Measurements from ENCODE around the gene SMYD5. TPM values are rescaled to one million over a fixed set of nuclear protein-coding genes. Genes with fewer than 3 reads are reported as not detected.

SMYD5 gene
- total RNA-seq, 4 donors from 2014 or later, result 5.6 to 22.1 (median 17.6) TPM

DNA sequence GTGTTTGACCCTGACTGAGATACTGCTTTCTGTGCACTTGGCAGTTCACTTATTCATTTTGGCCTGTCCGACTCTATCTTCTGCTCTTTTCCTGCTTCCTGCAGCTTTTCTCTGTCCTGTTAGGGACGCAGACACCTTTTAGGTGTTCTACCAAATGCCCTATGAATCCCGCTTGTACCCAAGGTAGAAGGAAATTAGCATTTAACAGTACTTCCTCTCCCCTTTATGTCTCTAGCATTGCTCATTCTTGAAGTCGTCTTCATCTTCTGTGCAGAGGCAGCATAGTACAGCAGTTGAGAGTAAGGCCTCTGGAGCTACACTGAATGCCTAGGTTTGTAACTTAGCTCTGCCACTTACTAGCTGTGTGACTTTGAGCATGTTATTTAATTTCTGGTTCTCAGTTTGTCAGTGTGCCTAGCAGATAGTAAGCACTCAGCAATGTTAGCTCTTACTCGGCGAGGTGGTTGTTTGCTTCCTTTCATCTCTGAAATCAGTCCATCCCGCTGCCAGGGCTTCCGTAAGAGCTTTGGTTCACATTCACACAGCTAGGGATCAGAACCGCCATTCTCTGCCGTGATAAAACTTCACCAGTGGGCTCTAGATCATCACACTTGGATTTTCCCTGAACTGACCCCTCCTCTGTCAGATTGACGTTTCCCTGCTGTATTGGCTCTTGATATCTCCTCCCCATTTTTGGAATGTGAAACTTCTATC, 21.4 kb downstream of the SMYD5 start:
- Histone ChIP-seq H3K9me3 (no peaks in the 10 kb centered on the region), H3K27ac (peak overlapping the region in 3 of 4 donors; percentile 91 to 95 (median 95)), H3K4me3 (peak overlapping the region; percentile 76 to 91 (median 84)), H3K4me1 (peaks cover 12 to 69% (median 19%) of the 10 kb centered on the region in 3 donors), H3K27me3 (no peaks in the 10 kb centered on the region), H3K36me3 (peaks cover 0 to 30% (median 0%) of the 10 kb centered on the region in 3 donors)
- intact Hi-C loops (cut with DNase I), result no loop called here
- TF ChIP-seq CTCF (IDR thresholded peaks at IDR 0.05), result no peak
- WGBS, 2 donors, result 55 to 63% methylated on average over 11 of the region's 11 CpGs
- DNase-seq, result no peak

DNA sequence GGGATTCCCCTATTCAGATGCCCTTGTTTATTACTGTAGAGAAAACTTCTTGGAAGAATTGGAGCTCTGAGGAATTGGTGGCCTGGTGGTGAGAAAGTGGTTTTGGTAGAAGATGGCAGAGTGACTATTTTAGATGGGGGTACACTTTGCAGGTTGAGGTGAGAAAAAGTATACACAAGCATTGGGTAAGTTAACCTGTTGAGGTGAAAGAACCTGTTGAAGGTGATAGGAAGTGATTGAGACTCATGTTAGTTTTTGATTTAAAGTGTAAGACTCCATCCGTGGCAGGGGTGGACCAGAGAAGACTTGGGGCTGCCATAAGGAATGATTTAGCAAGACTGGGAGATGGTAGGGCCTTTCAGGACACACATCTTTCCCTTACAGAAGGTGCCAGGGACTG, 23.1 kb downstream of the SMYD5 start:
- no peak for DNase-seq
- WGBS, 2 donors, result 44 to 55% methylated on average over 1 of the region's 1 CpG
- TF ChIP-seq CTCF (IDR thresholded peaks at IDR 0.05), result no peak
- TF ChIP-seq POLR2A (IDR thresholded peaks at IDR 0.05), result no peak
- no peak overlapping the region for H3K4me3 ChIP-seq
- H3K4me1 ChIP-seq, result peaks cover 12 to 65% (median 19%) of the 10 kb centered on the region in 3 donors
- intact Hi-C loops (cut with DNase I), result no loop called here
- no peaks in the 10 kb centered on the region for H3K9me3 ChIP-seq
- no peak overlapping the region for H3K27ac ChIP-seq
- peaks cover 0 to 47% (median 0%) of the 10 kb centered on the region in 3 donors for H3K36me3 ChIP-seq
- H3K27me3 ChIP-seq, result no peaks in the 10 kb centered on the region

DNA sequence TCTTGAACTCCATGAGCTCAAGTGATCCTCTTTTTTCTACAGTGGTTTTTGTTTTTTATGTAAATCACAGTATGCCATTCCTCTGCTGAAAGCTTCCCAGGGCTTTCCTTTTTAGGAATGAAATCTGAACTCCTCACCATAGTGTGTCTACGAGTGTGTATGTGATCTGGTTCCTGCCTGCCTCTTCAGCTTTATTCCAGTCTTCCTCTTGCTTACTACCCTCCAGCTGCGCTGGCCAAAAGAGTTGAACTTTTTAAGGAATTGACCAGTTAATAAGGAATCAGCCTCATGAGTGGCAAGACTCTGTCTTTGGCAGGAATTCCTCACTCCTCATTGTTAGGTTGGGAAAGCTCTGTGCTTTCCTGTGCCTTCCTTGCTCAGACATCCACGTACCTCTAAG, 24.1 kb downstream of the SMYD5 start:
- 84 to 88% methylated on average over 3 of the region's 3 CpGs for WGBS, 2 donors
- H3K9me3 ChIP-seq, result no peaks in the 10 kb centered on the region
- peaks cover 6 to 66% (median 15%) of the 10 kb centered on the region in 3 donors for H3K4me1 ChIP-seq
- intact Hi-C loops (cut with DNase I), result no loop called here
- no peaks in the 10 kb centered on the region for H3K27me3 ChIP-seq
- no peak for DNase-seq
- TF ChIP-seq POLR2A (IDR thresholded peaks at IDR 0.05), result no peak
- TF ChIP-seq CTCF (IDR thresholded peaks at IDR 0.05), result no peak
- peaks cover 0 to 57% (median 6%) of the 10 kb centered on the region in 3 donors for H3K36me3 ChIP-seq
- H3K4me3 ChIP-seq, result no peak overlapping the region
- no peak overlapping the region for H3K27ac ChIP-seq

DNA sequence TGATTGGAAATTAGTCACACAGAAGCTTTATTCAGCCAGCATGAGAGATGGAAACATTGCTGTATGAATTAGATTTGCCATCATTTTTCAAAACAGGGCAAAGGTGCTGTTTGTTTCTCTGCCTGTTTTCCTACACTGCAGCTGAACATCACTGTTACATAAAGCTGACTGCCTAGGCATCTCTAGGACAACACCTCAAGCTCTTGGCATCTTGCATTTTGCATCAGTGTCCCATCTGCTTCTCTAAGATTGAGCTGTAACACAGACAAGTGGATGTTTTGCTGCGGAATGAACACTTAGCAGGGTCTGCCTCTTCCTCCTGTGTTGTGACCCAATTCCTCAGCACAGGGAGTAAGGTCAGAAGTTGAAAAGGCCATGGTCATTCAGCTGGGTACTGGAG, 24.9 kb downstream of the SMYD5 start:
- Histone ChIP-seq H3K4me3 (no peak overlapping the region), H3K4me1 (peaks cover 6 to 74% (median 18%) of the 10 kb centered on the region in 3 donors), H3K27me3 (no peaks in the 10 kb centered on the region), H3K9me3 (no peaks in the 10 kb centered on the region), H3K27ac (no peak overlapping the region), H3K36me3 (peaks cover 0 to 65% (median 7%) of the 10 kb centered on the region in 3 donors)
- 83 to 100% methylated on average over 1 of the region's 1 CpG for WGBS, 2 donors
- TF ChIP-seq CTCF (IDR thresholded peaks at IDR 0.05), result no peak
- TF ChIP-seq POLR2A (IDR thresholded peaks at IDR 0.05), result no peak
- intact Hi-C loops (cut with DNase I), result no loop called here
- no peak for DNase-seq

- H3K27ac ChIP-seq, result no peak overlapping the region
- no peak for TF ChIP-seq POLR2A (IDR thresholded peaks at IDR 0.05)
- TF ChIP-seq CTCF (IDR thresholded peaks at IDR 0.05), result no peak
- no peak overlapping the region for H3K4me3 ChIP-seq
- no peak for DNase-seq
- WGBS, 2 donors, result 21 to 23% methylated on average over 3 of the region's 3 CpGs
- peaks cover 6 to 79% (median 18%) of the 10 kb centered on the region in 3 donors for H3K4me1 ChIP-seq
- peaks cover 7 to 73% (median 14%) of the 10 kb centered on the region in 3 donors for H3K36me3 ChIP-seq
- no peaks in the 10 kb centered on the region for H3K27me3 ChIP-seq
- intact Hi-C loops (cut with DNase I), result no loop called here
- no peaks in the 10 kb centered on the region for H3K9me3 ChIP-seq
These were observed 25.7 kb downstream of the SMYD5 start for GRCh38 chr2:73239776-73240175.
